ENCODE data around the gene FNBP1L. TPM values are rescaled to one million over a fixed set of nuclear protein-coding genes. Genes with fewer than 3 reads are reported as not detected.
"Not testable (repeated sequence)": the region's sequence is repeated elsewhere in the genome, so short reads cannot be mapped to it uniquely, and the experiment has no call there.

The FNBP1L gene
- total RNA-seq, 1 donor from 2014 or later = 21.0 TPM

GRCh38 chr1:93576346-93576745 lies 128.4 kb downstream of the FNBP1L start:
- ATAC-seq (ENCODE audit: poor library complexity) = peak; percentile 49
- DNase-seq = peak; percentile 64
- intact Hi-C loops (cut with DNase I) = no loop called here

GRCh38 chr1:93576746-93577145 lies 128.8 kb downstream of the FNBP1L start:
- DNase-seq (no peak), ATAC-seq (ENCODE audit: poor library complexity) (no peak)
- intact Hi-C loops (cut with DNase I) = no loop called here

GRCh38 chr1:93577536-93578432 lies 129.9 kb downstream of the FNBP1L start:
- DNase-seq (no peak), ATAC-seq (ENCODE audit: poor library complexity) (no peak)
- intact Hi-C loops (cut with DNase I) = no loop called here

- no peak for ATAC-seq (ENCODE audit: poor library complexity)
- no peak for DNase-seq
- intact Hi-C loops (cut with DNase I) = no loop called here
These were observed 130.5 kb downstream of the FNBP1L start for GRCh38 chr1:93578433-93578830.

- ATAC-seq (ENCODE audit: poor library complexity) = no peak
- intact Hi-C loops (cut with DNase I) = no loop called here
- DNase-seq = no peak
These were observed 131.2 kb downstream of the FNBP1L start for GRCh38 chr1:93578911-93579825.

- intact Hi-C loops (cut with DNase I) = no loop called here
- DNase-seq (peak; percentile 73), ATAC-seq (ENCODE audit: poor library complexity) (peak; percentile 43)
These were observed 132.0 kb downstream of the FNBP1L start for GRCh38 chr1:93579891-93580290.

- intact Hi-C loops (cut with DNase I) = no loop called here
- no peak for ATAC-seq (ENCODE audit: poor library complexity)
- no peak for DNase-seq
These were observed 134.3 kb downstream of the FNBP1L start for GRCh38 chr1:93581917-93582850.

- DNase-seq (no peak), ATAC-seq (ENCODE audit: poor library complexity) (peak; percentile 71)
- intact Hi-C loops (cut with DNase I) = no loop called here
These were observed 136.5 kb downstream of the FNBP1L start for GRCh38 chr1:93584261-93585003.

GRCh38 chr1:93585059-93585966 lies 137.4 kb downstream of the FNBP1L start:
- peak; percentile 95 for DNase-seq
- peak; percentile 92 for ATAC-seq (ENCODE audit: poor library complexity)
- intact Hi-C loops (cut with DNase I) = no loop called here

- ATAC-seq (ENCODE audit: poor library complexity) (no peak), DNase-seq (no peak)
- intact Hi-C loops (cut with DNase I) = no loop called here
These were observed 139.4 kb downstream of the FNBP1L start for GRCh38 chr1:93587354-93587753.

- intact Hi-C loops (cut with DNase I) = no loop called here
- no peak for ATAC-seq (ENCODE audit: poor library complexity)
- DNase-seq = no peak
These were observed 140.3 kb downstream of the FNBP1L start for GRCh38 chr1:93588206-93588605.

- DNase-seq (no peak), ATAC-seq (ENCODE audit: poor library complexity) (no peak)
- intact Hi-C loops (cut with DNase I) = no loop called here
These were observed 141.0 kb downstream of the FNBP1L start for GRCh38 chr1:93588955-93589354.

- ATAC-seq (ENCODE audit: poor library complexity); intact Hi-C loops (cut with DNase I); DNase-seq: not testable (repeated sequence)
These were observed 143.4 kb downstream of the FNBP1L start for GRCh38 chr1:93591291-93591675.

GRCh38 chr1:93591676-93592550 lies 144.0 kb downstream of the FNBP1L start:
- ATAC-seq (ENCODE audit: poor library complexity) (peak; percentile 13), DNase-seq (no peak)
- intact Hi-C loops (cut with DNase I) = no loop called here

GRCh38 chr1:93592551-93592949 lies 144.6 kb downstream of the FNBP1L start:
- no peak for DNase-seq
- intact Hi-C loops (cut with DNase I) = no loop called here
- ATAC-seq (ENCODE audit: poor library complexity) = peak; percentile 55

All from Right ventricle myocardium superior (tissue), 1 donor.